Measurements from ENCODE around the gene MSANTD3. TPM values are rescaled to one million over a fixed set of nuclear protein-coding genes. Genes with fewer than 3 reads are reported as not detected.

Gene MSANTD3
- total RNA-seq, 1 experiment from 2014 or later = 150 TPM

- no peak for DNase-seq (ENCODE audit: low read depth)
These were observed 38.8 kb downstream of the MSANTD3 start for GRCh38 chr9:100465761-100466160.

DNA sequence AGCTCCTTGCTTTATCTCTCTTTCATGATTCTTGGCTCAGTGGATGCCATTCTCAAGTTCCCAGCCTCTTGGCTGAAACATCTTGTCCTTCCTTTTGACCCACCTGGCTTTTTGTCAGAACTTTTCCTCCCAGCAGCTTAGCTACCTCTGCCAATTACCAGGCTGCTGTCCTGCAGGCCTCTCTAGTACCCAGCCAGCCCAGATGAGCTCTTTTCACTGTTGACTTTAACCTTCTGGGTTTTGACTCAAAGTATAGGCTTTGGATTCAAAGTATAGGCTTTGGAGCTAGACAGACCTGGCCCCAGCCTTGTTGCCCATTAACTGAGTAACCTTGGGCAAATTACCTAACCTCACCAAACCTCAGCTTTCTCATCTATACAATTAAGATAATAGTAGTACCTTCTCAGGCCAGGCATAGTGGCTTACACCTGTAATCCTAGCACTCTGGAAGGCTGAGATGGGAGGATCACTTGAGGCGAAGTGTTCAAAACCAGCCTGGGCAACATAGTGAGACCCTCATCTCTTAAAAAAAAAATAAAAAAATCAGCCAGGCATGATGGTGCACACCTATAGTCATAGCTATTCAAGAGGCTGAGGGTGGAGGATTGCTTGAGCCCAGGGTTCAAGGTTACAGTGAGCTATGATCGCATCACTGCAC, 39.4 kb downstream of the MSANTD3 start:
- no peak for DNase-seq (ENCODE audit: low read depth)

DNA sequence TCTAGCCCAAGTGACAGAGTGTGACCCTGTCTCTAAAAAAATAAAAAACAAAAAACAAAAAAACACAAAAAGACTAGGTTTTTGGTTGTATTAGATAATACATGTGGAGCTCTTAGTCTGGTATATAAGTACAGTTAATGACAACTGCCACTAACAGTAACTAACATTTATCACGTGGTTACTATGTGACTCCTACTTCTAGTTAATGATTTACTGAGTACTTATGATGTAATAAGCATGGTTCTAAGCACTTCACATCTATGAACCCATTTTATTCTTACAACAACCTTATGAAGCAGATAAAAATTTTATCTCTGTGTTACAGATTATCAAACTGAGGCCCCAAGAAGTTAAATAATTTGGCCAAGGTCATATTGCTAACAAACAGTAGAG, 39.9 kb downstream of the MSANTD3 start:
- no peak for DNase-seq (ENCODE audit: low read depth)

DNA sequence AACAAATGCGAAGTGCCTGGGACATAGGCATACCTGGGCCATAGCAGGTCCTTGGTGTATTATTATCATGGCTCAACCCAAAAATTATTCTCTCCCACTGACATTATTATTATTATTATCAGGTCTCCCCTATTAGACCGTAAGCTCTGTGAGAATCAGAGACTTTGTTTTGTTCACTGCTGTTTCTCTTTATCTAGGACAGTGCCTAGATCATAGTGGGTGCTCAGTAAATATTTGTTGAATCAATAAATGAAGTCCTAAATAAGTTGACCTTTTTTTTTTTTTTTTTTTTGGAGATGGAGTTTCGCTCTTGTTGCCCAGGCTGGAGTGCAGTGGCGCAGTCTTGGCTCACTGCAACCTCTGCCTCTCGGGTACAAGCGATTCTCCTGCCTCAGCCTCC, 41.1 kb downstream of the MSANTD3 start:
- no peak for DNase-seq (ENCODE audit: low read depth)

- DNase-seq (ENCODE audit: low read depth) = no peak
These were observed 45.3 kb downstream of the MSANTD3 start for GRCh38 chr9:100472268-100472667.

GRCh38 chr9:100472788-100473275, 45.9 kb downstream of the MSANTD3 start, which contains the start of gene TMEFF1:
Gene TMEFF1, plus strand, starts transcription at chr9:100473149. Its CDS starts 396 bp downstream, at chr9:100473545.
- DNase-seq (ENCODE audit: low read depth) = peak; percentile 71

DNA sequence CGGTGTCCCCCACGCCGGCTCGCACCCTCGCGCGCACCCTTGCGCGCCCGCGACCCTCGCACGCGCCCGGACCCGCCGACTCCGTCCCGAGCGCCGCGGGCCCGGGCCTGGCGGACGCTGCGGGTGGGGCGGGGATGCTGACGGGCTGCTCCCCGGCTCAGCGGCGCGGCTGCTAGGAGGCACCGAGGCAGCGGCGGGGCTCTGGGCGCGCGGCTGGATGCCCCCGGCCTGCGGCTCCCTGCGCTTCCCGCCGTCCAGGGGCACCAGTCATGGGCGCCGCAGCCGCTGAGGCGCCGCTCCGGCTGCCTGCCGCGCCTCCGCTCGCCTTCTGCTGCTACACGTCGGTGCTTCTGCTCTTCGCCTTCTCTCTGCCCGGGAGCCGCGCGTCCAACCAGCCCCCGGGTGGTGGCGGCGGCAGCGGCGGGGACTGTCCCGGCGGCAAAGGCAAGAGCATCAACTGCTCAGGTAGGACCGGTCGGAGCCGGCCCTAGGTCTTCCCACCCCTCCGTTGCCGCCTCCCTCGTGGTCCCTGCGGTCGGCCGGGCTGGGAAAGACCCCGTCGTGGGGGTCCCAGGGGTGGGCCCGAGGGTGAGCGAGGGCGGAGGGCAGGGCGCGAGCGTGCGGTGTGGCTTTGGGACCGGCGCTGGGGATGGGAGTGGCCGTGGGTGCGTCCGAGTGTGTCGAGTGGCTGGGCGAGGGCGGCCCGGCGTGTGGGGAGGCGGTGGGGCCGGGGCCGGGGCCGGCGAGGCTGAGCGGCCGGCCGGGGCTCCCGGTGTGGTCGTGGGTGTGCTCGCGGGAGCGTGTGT, 46.5 kb downstream of the MSANTD3 start:
- DNase-seq (ENCODE audit: low read depth) = peak; percentile 66

DNA sequence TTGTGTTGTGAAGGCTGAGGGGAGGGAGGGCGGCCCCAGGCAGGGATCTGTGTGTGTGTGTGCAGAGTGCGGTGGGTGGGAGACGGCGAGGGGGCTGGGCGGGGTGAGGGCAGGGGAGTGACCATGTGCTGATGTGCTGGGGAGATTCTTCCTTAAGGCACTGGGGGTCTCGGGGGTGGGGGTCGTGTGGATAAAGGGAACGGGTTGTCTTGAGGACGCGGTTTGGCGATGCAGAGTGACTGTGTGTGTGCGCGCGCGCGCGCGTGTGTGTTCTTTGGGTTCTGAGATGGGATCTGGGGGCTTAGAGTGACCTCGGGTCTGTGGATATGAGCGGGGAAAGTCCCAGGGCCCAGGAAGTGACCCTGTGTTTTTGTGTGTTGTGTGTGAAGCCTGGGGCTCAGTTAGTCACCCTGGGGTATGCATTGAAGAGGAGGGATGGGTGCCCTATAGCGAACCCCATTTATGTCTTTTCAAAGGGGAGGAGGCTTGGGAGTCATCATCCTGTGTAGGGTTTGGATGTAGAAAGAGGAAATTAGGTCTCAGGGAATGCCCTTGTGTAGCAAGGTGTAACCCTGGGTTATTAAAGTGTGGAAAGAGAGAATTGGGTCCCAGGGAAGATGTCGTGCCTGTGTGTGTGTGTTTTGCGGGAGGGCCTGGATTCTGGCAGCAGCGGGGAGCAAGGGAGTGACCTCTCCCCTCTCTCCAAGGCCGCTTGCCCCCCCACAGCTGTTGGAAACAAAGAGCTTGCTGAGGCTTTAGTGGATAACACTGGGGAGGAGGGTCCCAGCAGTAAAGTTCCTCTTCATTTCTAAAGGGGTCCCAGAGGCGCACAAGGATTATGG, 47.4 kb downstream of the MSANTD3 start:
- DNase-seq (ENCODE audit: low read depth) = peak; percentile 29

DNA sequence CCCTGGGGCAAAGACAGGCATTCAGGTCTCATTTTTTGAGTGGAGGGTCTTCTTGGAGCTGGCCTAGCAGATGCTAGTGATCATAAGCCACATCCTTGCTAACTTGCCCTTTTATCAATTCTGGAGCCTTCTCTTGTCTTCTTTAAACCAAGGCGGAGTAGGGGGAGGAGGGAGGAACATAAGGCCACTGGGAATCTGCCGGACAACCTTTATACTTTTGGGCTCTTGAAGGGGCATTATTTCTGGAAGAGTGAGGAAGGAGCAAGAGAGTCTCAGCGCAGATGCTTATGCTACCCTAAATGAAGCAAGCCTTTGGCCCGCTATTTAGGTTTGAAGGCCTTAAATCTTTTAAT, 48.0 kb downstream of the MSANTD3 start:
- no peak for DNase-seq (ENCODE audit: low read depth)

GRCh38 chr9:100477241-100477640, 50.3 kb downstream of the MSANTD3 start:
- DNase-seq (ENCODE audit: low read depth) = no peak

DNA sequence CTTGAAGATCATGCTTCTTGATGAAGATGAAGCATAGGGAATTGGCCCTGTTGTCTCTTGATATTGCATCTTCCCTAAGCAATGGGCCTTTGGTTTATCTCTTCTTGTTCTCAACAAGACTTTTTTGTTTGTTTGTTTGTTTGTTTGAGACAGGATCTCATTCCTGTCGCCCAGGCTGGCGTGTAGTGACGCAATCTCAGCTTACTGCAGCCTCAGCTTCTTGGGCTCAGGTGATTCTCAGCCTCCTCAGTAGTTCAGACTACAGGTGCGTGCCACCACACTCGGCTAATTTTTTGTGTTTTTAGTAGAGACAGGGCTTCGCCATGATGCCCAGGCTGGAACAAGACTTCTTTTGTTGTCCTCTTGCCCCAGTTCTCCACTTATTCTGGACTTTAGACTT, 51.2 kb downstream of the MSANTD3 start:
- no peak for DNase-seq (ENCODE audit: low read depth)

DNA sequence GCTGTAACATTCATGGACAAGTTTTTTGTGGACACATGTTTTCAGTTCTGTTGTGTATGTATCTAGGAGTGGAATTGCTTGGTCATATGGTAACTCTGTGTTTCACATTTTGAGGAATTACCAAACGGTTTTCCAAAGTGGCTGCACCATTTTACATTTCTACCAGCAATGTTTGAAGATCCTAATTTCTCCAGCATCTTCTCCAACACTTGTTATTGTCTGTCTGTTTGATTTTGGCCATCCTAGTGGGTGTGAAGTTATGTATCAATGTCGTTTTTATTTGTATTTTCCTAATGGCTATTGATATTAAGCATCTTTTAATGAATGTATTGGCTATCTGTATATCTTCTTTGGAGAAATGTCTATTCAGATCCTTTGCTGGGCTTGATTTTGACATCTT, 52.9 kb downstream of the MSANTD3 start:
- DNase-seq (ENCODE audit: low read depth) = no peak

- DNase-seq (ENCODE audit: low read depth) = no peak
These were observed 58.3 kb downstream of the MSANTD3 start for GRCh38 chr9:100485196-100485595.

GRCh38 chr9:100486479-100487176, 59.7 kb downstream of the MSANTD3 start:
- no peak for DNase-seq (ENCODE audit: low read depth)

GRCh38 chr9:100488177-100488576, 61.2 kb downstream of the MSANTD3 start:
- no peak for DNase-seq (ENCODE audit: low read depth)

DNA sequence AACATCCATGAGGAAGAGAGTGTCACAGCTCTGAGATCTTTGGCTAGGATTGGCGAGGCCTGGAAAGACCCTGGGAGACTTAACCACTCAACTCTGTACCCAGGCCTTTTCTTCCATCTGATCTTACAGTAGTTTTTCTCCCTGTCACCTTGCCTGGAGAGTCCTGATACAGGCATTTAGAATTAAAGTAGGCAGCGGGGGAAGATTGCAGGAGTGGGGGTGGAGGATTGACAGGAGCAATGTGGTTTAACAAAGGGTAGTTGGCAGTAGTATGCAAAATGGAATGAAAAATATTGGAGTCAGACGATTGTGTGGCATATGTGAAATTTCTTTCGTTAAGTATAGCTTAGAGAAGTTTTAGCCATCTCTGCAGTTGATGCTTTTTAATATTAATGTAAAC, 62.9 kb downstream of the MSANTD3 start:
- no peak for DNase-seq (ENCODE audit: low read depth)

GRCh38 chr9:100492952-100493351, 66.0 kb downstream of the MSANTD3 start:
- peak; percentile 36 for DNase-seq (ENCODE audit: low read depth)

DNA sequence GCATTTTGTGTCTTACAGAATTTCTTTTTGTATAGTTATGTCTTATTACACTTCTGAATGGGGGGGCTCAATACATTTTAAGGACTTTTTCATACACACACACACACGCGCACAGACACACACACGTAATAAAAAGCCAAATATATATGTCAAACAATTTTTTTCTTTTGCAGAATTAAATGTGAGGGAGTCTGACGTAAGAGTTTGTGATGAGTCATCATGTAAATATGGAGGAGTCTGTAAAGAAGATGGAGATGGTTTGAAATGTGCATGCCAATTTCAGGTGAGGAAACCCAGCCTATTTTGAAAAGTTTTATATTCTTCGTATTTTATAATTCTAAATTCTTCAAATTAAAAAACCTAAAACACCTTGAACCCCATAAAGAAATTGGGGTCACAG, 71.6 kb downstream of the MSANTD3 start:
- peak; percentile 13 for DNase-seq (ENCODE audit: low read depth)

DNA sequence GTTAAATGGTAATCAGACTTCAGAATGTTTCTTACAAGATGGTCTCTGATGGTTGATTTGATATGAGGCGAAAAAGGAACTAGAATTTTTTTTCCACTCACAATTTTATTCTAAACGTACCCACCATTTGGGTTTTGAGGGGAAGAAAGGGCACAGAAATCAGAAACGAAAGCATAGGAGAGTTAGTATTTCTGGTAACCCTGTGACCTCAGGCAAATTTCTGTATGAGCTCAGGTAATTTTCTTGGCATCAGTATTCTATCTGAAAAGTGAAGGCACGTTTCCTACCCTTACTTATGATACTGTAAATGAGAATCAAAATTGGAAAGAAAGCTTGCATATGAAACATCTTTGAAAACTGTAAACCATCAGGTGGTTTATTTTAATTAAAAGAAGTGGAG, 72.5 kb downstream of the MSANTD3 start:
- no peak for DNase-seq (ENCODE audit: low read depth)

GRCh38 chr9:100499866-100500265, 72.9 kb downstream of the MSANTD3 start:
- DNase-seq (ENCODE audit: low read depth) = no peak
